ENCODE data around the gene HIP1.
"Not testable (repeated sequence)": the region's sequence is repeated elsewhere in the genome, so short reads cannot be mapped to it uniquely, and the experiment has no call there.

The HIP1 gene

DNA sequence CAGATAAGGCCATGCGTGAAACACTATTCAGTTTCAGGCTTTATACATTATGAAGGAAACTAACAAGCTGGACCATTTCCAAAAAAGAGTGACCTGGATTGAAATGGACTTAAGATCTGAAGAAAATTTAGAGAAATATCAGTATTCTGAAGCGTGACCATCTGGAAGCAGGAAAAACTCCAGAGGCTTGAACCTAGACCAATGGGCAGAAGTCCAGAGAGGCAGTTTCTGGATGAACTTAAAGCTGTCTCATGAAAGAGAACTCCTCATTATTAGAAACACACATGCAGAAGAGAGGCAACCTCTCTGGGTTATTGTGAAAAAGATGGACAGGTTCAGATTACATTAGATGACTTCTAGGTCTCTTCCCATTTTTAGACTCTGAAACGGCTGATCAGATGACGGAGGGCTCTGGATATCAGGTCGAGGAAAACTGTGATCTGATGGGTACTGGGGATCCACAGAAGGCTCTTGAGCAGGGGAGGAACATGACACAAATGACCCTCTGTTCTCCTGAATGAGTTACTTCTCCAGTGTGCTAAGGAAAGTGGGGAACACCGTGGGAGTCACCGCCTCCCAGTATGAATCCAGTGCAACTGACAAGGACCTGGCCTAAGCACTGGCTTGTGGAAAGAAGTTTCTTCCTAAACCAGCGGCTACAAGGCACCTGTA lies 130.2 kb downstream of the HIP1 start:
- DNase-seq: no peak

DNA sequence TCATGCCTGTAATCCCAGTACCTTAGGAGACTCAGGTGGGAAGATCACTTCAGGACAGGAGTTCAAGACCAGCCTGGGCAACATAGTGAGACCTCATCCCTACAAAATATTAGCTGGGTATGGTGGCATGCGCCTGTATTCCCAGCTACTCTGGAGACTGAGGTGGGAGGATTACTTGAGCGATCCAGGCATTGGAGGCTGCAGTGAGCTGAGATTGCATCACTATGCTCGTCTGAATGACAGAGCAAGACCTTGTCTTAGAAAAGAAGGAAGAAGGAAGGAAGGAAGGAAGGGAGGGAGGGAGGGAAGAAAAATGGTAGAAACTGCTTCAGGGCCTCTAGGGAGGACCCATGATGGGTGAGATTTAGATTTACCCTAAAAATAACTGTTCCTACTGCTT lies 134.3 kb downstream of the HIP1 start:
- DNase-seq: no peak

DNA sequence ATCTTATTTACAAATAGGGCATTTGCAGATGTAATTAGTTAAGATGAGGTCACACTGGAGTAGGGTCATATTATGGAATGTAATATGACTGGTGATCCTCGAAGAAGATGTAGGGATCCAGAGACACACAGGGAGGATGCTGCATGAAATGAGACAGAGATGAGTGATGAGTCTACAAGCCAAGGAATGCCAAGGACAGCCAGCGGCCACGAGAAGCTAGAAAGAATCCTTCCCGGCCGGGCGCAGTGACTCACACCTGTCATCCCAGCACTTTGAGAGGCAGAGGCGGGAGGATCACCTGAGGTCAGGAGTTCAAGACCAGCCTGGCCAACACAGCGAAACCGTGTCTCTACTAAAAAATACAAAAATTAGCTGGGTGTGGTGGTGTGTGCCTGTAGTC lies 135.9 kb downstream of the HIP1 start:
- DNase-seq: not testable (repeated sequence)

DNA sequence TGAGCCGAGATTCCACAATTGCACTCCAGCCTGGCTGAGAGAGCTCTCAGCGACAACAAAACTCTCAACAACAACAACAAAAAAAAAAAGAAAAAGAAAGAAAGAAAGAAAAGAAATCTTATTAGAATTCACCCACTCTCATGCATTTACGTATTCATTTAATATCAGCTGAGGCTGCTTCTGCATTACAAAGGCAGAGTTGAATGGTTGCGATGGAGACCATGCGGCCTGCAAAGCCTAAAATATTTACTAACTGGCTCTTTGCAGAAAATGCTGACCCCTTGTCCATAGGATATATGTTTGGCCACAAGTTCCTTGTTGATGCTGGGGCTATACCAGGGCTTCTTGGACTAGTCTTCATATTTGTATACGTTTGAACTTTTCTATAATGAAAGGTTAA lies 137.2 kb downstream of the HIP1 start:
- no peak for DNase-seq

DNA sequence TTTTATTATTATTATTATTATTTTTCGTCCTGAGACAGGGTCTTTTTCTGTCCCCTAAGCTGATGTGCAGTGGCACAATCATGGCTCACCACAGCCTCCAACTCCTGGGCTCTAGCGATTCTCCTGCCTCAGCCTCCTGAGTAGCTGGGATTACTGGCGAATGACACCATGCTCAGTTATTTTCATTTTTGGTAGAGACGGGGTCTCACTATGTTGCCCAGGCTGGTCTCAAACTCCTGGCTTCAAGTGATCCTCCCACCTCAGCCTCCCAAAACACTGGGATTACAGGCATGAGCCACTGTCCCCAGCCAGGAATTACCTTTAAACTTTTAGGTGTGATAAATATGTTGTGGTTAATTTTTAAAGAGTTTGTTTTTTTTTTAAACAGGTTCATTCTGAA lies 138.0 kb downstream of the HIP1 start:
- not testable (repeated sequence) for DNase-seq

DNA sequence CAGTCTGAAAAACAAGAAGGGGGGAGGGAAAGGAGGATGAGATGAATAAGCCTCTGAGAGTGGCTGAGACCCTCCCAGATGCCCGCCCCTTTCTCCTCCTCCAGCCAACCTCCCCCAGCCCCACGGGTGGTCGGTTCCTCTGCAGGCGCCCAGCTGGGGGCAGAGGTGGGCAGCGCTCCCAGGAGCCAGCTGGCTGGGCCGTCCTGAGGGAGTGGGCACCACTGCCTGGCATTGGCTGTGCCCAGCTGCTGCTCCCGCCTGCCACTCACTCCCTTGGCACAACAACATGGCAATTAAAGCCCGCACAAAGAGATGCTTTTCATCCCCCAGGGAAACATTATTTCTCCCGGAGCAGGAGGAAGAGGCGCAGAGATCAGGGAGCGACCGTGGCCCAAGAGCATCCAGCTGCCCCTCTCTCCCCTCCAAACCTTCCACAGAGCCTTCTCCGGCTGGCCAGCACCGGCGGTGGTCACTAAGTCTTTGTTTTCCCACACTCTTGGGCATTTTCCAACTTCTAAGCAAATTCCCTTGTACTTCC lies 139.4 kb downstream of the HIP1 start:
- DNase-seq: no peak

DNA sequence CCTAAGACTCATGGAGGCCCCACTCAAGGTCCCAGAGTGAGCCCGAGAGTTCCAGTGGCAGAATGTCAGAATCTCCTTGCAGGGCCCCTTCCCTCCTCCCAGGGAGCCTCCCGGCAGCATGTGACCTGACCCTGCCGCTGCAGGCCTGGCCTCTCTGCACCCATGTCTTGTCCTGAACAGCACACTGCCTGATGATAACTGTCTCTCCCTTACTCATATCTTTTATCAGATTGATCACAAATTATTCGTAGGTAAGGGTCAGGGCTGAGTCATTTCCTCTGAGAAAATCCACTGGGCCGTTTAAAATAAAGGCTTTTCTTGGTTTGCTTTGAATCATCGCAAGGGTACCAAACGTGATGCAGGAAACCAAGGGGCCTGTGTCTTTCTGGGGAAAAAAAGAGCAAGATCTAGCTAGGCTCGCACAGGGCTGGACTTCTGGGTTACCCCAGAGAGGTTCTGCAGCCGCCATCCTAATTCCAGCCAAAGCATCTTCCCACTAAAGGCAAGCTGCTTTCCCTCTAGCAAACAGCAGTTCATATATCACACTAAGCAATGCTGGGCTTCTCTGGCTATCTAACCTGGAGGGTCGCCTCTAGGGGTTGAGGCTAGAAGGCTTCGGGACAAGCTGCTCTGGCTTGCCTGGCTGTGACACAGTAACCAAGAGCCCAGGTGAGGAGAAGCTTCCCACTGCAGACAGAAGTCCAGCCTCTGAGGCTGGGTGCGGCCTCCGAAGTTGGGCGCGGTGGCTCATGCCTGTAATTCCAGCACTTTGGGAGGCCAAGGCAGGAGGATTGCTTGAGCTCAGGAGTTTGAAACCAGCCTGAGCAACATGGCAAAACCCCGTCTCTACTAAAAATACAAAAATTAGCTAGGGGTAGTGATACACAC lies 141.8 kb downstream of the HIP1 start:
- DNase-seq: no peak

DNA sequence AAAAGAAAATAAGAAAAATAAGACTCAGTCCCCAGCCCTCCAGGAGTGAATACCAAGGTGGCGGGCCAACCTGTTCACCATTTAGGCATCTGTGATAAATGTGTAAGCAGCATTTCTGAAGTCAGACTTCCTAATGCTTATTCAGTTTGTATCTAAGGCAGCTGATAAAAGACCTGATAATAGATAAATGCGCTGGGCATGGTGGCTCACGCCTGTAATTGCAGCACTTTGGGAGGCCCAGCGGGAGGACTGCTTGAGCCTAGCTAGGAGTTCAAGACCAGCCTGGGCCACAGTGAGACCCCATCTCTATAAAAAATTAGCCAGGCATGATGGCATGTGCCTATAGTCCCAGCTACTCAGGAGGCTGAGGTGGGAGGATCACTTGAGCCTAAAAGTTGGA lies 143.0 kb downstream of the HIP1 start:
- no peak for DNase-seq

DNA sequence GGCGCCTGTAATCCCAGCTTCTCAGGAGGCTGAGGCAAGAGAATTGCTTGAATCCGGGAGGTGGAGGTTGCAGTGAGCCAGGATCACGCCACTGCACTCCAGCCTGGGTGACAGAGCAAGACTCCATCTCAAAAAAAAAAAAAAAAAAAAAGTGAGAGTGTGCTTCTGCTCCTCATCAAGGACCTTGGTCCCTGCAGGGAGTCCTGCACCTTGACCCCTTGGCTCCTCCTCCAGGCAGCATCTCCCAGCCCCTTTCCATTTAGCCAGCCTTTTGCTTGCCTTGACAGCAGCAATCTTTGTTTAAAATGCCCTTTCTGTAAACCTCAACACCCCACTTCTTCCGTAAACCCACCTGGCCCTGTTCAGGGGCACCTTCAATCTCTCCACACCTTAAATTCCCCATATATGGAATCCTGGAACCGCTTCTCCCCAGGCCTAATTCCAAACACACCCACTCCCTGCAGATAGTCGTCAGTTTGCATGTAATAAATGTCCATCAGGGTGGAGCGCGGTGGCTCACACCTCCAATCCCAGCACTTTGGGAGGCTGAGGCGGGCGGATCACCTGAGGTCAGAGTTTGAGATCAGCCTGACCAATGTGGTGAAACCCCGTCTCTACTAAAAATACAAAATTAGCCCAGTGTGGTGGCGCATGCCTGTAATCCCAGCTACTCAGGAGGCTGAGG lies 145.1 kb downstream of the HIP1 start:
- DNase-seq: not testable (repeated sequence)

DNA sequence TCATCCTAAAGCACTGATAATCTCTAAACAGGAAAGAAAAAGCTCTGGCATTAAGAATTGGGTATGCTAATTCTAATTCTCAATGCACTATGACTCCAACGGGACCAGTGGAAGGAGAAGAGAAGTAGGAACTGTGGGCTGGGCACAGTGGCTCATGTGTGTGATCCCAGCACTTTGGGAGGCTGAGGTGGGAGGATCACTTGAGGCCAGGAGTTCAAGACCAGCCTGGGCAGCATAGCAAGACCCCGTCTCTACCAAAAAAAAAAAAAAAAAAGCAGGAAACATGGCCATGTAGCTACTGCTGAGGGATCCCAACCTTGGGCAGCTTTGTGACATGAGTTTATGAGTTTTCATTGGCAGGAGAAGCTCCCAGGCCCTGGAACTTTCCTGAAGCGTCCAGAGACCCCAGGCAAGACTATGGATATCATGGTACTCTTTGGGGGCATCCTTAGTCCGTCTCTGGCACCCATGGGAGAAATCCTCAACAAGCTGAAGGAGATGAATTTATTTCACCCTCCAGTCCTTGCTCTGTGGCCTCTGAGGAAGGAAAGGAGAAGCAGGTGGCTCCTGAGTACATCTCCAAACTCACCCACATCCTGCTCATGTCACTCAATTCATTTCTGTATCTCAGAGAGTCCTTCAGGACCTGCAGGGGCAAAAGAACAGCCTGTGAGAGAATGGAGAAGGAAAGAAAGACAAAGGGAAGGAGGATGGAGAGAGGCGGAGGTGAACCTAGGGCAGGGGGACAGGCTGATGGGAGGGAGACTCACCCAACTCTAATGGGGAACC lies 147.1 kb downstream of the HIP1 start:
- DNase-seq: no peak

DNA sequence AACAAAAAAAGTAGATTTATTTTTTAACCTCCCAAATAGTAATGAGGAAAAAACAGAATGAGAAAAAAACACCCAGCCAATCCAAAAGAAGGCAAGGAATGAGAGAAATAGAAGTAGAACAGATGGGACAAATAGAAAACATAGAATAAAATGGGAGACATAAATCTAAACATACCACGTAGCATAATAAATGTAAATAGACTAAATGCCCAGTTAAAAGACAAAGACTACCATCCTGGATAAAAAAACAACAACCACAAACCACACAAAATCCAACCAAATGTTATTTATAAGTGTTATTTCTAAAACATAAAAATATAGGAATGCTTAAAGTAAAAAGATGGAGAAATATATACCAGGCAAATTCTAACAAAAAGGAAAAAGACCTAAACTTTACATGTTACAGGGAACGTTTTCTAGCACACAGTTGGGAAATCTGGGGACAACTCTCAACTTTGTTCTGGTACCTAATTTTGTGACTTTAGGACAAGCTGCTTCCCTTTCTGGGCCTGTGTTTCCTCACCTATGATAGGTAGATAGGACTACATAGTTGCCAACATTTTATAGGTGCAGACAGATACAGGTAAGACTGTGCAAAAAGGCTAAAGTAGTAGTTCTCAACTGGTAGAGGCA lies 148.3 kb downstream of the HIP1 start:
- no peak for DNase-seq

DNA sequence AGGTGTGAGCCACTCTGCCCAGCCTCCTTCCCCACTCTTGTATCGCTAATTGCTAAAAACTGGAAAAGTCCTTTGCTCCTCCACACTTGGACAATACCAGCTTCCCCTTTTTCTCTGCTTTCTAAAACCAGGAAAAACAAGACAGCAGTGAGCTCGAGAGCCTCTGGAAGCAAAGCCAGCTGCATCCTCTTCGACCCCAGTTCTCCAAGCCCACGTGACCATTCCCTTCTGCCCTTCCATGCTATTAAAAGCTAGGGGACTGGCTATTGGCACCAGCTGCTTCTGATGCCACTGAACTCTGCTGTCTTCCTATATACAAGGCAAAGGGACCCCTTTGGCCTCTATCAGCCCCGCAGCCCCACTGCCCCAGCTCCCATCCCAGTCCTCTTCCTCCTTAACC lies 154.4 kb downstream of the HIP1 start:
- DNase-seq: no peak

DNA sequence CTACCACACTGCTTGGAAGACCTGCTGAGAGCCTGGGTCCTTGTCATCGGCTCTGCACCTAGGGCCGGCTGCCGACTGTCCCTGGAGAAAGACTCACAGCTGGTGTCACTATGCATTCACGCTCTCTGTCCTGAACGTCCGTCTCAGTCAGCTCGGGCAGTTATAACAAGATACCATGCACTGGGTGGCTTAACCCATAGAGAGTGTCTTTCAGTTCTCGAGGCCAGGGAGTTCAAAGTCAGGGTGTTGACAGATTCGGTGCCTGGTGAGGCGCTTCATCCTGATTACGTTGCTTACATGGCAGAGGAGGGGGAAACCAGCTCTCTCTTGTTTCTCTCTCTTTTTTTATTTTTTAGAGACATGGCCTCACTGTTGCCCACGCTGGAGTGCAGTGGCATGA lies 155.5 kb downstream of the HIP1 start:
- DNase-seq: no peak

DNA sequence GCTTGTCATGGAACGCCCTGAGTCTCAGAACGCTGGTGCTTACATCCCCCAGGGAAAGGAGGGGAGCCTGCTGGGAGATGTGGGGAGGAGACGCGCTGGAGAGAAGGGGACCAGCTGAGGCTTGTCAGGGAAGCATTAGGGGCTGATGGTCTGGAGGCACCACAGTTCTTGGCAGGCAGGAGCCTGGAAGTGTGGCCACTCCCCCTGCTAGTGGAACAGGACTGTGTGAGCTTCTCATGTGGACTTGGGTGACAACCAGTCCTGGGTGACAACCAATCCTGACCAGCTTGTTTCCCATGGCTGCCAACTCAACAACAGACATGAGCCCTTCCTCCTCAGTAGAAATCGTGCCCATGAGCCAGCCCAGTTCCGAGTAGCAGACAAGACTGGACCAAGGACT lies 158.8 kb downstream of the HIP1 start:
- no peak for DNase-seq

DNA sequence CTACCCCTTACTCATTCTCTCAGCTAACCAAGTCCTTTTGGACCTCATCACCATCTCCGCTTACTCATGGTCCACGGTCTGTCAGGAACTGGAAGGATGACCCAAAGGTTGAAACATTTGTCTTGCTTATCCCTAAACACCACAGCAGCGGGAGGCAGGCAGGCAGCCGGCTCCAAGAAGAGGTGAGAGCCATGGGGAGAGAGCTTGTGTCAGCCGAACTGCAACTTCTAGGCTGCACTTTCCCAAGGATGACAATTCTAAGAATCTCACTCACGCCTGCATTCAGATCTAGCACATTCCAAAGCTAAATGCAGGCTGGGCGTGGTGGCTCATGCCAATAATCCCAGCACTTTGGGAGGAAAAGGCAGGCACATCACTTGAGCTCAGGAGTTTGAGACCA lies 160.7 kb downstream of the HIP1 start:
- no peak for DNase-seq

DNA sequence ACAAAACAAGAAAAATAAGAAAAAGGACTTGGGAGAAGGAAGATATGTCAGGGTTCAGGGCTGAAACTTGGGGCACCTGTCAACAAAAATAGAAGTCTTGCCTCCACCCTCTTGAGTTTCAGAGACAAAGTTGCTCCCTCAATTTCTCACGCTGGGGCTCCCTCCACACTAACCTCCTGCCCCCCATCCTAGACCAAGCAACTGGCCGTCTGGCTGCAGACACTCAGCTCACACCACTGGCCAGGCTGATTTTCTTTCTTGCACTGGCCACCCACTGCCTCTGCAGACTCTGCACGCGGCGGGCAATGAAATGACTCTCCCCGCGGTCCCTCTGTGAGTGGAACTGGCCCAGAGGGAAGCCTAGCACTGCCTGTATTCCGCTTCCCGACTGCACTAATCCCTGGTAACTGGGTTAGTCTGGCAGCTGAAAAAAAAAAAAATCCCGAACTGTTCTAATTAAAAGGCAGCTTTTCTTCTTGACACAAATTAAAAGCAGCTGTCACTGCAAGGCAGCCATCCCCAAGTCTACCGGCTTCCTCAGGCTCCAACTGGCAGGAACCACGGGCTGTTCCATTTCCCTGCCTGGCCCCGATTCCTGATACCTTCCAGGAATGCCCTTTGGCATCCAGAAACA lies 163.1 kb downstream of the HIP1 start:
- no peak for DNase-seq

DNA sequence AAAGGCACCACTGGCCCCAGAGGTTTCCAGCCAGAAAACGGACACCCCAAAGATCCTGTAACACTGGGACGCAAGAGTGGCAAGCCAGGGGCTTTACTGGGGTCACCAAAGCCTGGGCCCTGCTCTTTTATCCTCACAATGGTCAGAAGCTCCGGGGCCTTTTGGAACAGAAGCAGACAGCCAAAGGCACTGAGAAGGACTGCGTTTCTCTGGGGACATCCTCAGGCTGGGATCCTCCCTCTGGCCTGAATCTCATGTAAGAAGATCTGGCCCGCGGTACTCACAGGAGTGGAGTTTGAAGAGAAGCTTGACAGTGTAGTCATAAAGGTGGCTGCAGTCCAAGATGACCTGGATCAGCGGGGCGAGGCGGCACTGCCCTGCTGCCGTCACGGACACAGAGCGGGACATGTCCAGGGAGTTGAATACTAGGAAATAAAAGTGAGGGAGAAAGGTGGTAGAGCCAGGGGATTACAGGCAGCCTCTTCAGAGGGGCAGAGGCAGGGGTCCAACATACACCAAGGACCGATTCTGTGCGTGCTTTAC lies 165.2 kb downstream of the HIP1 start:
- DNase-seq: no peak

DNA sequence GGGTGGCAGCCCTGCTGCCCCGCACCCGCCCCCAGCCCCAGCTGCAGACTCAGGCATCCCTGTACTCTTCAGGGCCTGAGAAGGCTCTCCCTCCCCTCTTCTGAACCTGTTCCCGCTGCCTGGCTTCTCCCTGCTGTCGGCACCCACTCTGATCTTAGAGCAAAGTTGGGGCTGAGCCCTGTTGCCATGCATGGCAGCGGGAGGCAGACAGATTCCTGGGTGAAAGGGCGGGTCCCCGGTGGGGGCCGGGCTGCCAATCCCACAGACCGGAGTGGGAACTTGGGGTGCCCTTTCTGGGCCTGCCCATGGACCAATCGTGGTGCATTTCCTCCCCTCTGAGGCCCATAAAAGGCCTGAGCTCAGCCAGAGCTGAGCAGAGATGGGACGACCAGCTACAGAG lies 165.9 kb downstream of the HIP1 start:
- no peak for DNase-seq

DNA sequence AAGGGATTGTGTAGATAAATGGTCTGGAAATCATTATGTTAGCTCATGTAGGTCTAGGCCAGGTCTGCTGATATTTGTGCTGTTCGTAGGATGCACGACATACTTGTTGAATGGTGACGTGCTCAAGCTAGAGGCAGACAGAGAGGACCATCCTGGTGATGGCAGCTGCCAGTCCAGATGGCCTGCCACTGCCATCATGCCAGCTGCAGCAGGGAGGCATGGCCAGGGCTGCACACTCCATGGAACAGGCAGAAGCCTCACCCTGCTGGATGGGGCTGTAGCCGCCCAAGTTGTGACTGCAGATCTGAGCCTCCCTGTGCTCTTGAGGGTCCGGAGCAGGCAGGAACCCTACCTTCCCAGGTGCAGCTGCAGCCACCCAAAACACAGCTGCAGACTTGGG lies 166.3 kb downstream of the HIP1 start:
- DNase-seq: no peak

DNA sequence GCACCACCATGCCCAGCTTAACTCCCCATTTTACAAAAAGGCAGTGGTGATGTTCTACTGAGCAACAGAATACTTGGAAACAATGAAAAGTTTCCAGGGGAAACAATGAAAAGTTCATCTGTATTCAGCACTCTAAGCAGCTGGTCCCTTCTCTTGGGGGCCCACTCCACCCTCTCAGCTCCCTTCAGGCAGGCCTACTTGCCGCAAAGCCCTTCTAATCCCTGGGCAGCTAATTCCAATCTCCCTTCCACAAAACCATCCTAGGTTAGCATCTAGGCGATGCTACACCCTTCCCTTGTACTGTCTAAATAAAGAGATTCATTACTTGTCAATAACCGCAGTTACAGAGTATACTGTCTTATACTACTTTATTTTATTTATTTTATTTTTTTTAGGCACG lies 167.5 kb downstream of the HIP1 start:
- no peak for DNase-seq

DNA sequence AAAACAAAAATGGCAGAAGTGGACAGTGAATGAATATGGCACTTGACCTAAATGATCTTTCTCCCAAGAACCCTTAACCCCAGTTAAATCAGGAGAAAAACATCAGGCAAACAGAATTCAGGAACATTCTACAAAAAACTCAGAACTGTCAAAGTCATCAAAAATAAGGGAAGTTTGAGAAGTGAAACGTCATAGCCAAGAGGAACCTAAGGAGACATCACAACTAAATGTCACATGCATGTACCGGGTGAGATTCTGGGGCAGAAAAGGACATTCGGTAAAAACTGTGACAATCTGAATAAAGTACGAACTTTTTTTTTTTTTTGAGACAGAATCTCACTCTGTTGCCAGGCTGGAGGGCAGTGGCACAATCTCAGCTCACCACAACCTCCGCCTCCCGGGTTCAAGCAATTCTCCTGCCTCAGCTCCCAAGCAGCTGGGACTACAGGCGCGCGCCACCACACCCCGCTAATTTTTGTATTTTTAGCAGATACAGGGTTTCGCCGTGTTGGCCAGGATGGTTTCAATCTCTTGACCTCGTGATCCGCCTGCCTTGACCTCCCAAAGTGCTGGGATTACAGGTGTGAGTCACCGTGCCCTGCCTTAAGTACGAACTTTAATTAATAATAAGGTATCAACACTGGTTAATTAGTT lies 169.0 kb downstream of the HIP1 start:
- not testable (repeated sequence) for DNase-seq
